ENCODE measurements around the gene MED26.

Gene MED26

DNA sequence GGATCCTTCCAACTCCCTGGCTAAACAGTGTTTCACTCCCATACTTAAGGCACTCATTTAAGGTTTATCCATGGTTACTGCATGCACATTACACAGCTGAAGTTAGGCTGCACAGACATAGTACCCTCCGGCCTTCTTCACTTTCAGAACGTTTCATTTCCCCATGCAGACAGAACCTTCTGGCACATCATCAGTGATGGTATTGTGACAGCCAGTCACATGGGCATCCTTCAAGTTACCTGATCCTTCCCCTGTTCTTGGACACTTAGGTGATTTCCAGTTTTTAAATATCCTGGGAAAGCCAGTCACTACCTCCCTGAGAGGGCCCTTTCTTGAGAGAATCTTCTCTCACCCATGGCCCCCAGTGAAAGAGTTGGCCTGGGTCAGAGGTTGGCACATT is 22.8 kb upstream of the MED26 start:
- DNase-seq (ENCODE audit: low read depth in 4 of 4, low spot score in 1 of 4) = no peak

DNA sequence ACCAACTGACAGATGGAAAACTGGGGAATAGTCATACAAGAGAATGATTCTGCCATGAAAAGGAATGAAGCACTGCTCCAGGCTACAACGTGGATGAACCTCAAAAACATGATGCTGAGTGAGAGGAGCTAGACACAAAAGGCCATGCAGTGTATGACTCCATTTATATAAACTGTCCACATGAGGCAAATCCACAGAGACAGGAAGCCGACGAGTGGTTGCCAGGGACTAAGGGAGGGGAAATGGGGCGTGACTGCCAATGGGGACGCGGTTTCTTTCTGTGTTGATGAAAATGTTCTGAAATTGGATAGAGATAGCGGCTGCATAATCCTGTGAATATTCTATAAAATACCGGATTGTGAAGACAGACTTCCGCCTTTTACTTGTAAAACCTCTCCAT is 21.7 kb upstream of the MED26 start:
- DNase-seq (ENCODE audit: low read depth in 4 of 4, low spot score in 1 of 4) = no peak

DNA sequence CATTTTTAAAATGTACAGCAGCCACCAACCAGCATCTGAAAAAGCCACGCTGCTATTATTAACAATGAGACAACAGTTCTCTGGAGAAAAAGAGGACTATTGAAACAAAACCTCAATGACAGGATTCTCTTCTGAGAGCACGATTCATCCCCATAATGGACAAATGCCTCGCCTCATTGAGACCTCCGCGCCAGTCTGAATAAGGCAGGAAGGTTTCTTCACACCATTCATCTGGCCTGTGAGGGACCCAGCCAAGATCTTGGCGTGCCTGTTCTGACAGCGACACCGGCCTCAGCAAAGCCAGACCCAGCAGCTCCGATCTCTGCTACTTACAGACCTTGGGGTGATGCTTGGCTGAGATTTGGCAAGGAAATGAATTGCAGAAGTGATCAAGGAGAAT is 17.1 kb upstream of the MED26 start:
- DNase-seq (ENCODE audit: low read depth in 4 of 4, low spot score in 1 of 4) = no peak

- no peak for DNase-seq (ENCODE audit: low read depth in 4 of 4, low spot score in 1 of 4)
These were observed 13.7 kb upstream of the MED26 start for GRCh38 chr19:16641695-16642094.

GRCh38 chr19:16640951-16641350 is 12.9 kb upstream of the MED26 start:
- no peak for DNase-seq (ENCODE audit: low read depth in 4 of 4, low spot score in 1 of 4)

- no peak for DNase-seq (ENCODE audit: low read depth in 4 of 4, low spot score in 1 of 4)
These were observed 10.7 kb upstream of the MED26 start for GRCh38 chr19:16638666-16639065.

GRCh38 chr19:16637535-16637934 is 9.5 kb upstream of the MED26 start:
- DNase-seq (ENCODE audit: low read depth in 4 of 4, low spot score in 1 of 4) = no peak

- no peak for DNase-seq (ENCODE audit: low read depth in 4 of 4, low spot score in 1 of 4)
These were observed 3.5 kb upstream of the MED26 start for GRCh38 chr19:16631465-16631864.

GRCh38 chr19:16628984-16629691 is 1.1 kb upstream of the MED26 start:
- DNase-seq (ENCODE audit: low read depth in 4 of 4, low spot score in 1 of 4) = peak in 1 of 4 experiments; percentile 4

DNA sequence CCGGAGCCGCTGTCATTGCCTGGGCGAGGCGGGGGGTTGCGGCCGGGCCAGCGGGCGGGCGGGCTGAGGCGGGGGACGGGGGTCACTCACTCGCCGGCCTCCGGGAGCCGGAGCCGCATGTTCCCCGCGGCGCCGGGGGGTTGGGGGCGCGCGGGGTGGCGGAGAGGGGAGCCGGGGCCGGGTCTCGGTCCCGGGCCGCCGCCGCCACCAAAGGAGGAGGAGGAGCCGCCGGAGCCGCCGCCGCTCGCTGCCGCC is 149 bp downstream of the MED26 start:
- no peak for DNase-seq (ENCODE audit: low read depth in 4 of 4, low spot score in 1 of 4)

GRCh38 chr19:16627193-16627927 is 644 bp downstream of the MED26 start:
- peak in 1 of 4 experiments; percentile 6 for DNase-seq (ENCODE audit: low read depth in 4 of 4, low spot score in 1 of 4)

DNA sequence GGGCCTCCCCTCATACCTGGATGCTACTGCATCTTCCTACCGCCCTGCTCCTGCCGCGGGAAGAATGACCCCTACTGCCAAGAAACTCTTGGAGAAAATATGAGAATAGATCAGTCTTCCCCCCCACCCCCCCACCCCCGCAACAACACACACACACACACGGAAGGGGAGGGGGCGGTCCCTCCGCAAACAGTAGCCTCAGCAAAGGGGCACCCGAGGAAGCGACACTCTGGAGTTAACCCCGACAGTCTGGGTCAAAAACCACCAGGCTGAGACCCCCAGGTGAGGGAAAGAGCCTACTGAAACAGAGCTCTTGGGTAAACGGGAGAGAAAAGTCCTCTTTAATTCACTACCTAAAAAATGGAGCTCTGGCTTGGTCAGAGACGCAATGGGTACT is 1.2 kb downstream of the MED26 start:
- peak in 1 of 4 experiments; percentile 13 for DNase-seq (ENCODE audit: low read depth in 4 of 4, low spot score in 1 of 4)

DNA sequence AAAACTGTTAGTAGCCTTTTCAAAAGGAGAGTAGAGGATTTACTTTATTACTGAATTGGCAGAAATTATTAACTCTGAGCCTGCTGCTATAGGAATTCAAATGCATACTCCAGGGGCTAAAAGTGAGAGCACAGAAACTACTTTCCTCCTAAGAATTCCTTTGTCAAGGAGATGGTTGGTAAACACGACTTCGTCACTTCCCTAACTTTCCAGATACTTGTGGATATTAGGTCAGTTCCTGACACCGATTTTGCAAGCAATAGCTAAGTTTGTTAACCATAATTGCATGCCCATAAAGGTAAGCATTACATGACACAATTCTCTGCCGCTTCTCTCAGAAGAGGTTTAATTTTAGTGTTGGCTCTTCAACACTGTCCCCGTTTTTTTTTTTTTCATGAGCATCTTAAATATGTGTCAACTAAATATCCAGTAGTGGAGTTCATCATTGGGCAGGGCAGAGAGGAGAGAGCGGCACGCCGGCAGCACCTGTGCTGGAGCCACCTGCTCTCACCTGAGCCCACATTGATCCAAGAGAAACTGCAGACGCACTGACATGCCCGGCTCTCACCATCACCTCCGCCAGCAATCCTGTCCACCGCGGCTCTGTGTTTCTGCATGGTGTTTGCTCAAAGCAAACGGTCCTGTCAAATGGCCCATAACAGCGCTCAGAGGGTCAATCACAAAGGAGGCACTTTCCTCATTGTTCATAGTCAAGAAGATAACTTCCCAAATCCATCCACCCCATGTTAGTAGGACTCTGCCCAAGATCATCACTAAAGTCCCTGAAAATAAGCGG is 2.6 kb downstream of the MED26 start:
- DNase-seq (ENCODE audit: low read depth in 4 of 4, low spot score in 1 of 4) = no peak

DNA sequence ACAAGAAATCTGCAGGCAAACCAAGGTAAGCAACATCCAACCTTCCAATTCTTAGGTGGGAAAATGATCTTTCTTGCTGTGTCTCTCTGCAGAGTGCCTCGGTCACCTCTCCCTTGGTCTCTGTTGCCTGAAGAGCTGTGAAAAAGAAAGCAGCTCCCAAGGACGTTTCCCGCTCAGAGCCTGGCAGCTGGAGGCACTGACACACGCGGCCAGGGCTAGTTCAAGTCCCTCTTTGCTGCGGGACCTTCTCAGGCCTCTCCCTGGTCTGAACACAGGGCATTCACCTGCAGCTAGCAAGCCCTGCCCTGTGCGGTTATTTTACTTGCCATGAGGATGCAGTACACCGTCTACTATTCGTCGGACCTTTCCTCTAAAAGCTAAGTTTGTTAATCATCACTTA is 3.8 kb downstream of the MED26 start:
- no peak for DNase-seq (ENCODE audit: low read depth in 4 of 4, low spot score in 1 of 4)

GRCh38 chr19:16623576-16623975 is 4.4 kb downstream of the MED26 start:
- no peak for DNase-seq (ENCODE audit: low read depth in 4 of 4, low spot score in 1 of 4)

GRCh38 chr19:16623066-16623465 is 4.9 kb downstream of the MED26 start:
- no peak for DNase-seq (ENCODE audit: low read depth in 4 of 4, low spot score in 1 of 4)

GRCh38 chr19:16621165-16621800 is 6.7 kb downstream of the MED26 start:
- no peak for DNase-seq (ENCODE audit: low read depth in 4 of 4, low spot score in 1 of 4)

- DNase-seq (ENCODE audit: low read depth in 4 of 4, low spot score in 1 of 4) = no peak
These were observed 7.4 kb downstream of the MED26 start for GRCh38 chr19:16620584-16620983.

DNA sequence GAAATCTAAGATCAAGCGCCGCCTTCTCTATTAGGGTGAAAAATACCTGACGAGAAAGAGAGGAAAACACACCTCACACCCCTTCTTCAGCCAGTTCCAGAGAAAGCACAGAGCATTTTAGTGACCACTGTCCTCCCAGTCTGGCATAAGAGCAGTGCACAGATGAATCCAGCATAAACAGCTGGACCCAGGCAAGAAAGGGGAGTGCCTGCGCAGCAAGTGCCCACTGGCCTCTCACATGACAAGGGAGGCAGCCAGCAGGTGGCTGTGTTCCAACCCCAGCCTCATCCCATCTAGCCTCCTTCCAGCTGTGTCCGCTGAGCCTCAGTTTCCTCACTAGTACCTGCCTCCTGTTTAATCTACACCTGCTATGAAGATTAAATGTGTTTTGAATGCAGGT is 8.0 kb downstream of the MED26 start:
- no peak for DNase-seq (ENCODE audit: low read depth in 4 of 4, low spot score in 1 of 4)

- DNase-seq (ENCODE audit: low read depth in 4 of 4, low spot score in 1 of 4) = no peak
These were observed 8.5 kb downstream of the MED26 start for GRCh38 chr19:16619457-16619856.

- no peak for DNase-seq (ENCODE audit: low read depth in 4 of 4, low spot score in 1 of 4)
These were observed 9.8 kb downstream of the MED26 start for GRCh38 chr19:16618248-16618647.

- DNase-seq (ENCODE audit: low read depth in 4 of 4, low spot score in 1 of 4) = no peak
These were observed 12.2 kb downstream of the MED26 start for GRCh38 chr19:16615808-16616207.

Measured in stimulated activated CD4-positive, alpha-beta T cell treated with anti-CD3 and anti-CD28 coated beads, Interleukin-1b, Interleukin-23, amount 100 ng/mL, for 24 hours (primary cell).